Panc1 (cell line): ENCODE measurements around the gene TACR1.

Experiments
- CTCF ChIP-seq: fragments of 450-650 bp; IDR thresholded peaks from 2 replicates; pipeline ENCODE4 v1.5.1; 2017; ENCODE audit warnings: mild to moderate bottlenecking
- POLR2AphosphoS5 ChIP-seq: IDR thresholded peaks from 2 replicates; pipeline ENCODE4 v1.6.1; 2012; ENCODE audit warnings: mild to moderate bottlenecking, low read depth, low read length, moderate library complexity
- REST ChIP-seq, 2 experiments: IDR thresholded peaks; 2 replicates each; pipeline ENCODE4 v1.6.1; 2011 to 2012; ENCODE audit warnings: low read depth in 2 of 2, control low read depth in 1 of 2, low read length in 1 of 2, mild to moderate bottlenecking in 1 of 2, moderate library complexity in 1 of 2; ENCODE audit not compliant: insufficient read depth in 1 of 2
- SIN3A ChIP-seq: IDR thresholded peaks from 2 replicates; pipeline ENCODE4 v1.6.1; 2012; ENCODE audit warnings: low read depth, mild to moderate bottlenecking, low read length, moderate library complexity, borderline replicate concordance; ENCODE audit not compliant: insufficient read depth
- TCF7L2 ChIP-seq: IDR thresholded peaks from 2 replicates; pipeline ENCODE4 v1.6.1; 2011; ENCODE audit warnings: mild to moderate bottlenecking, low read depth, low read length, inconsistent platforms

GRCh38 chr2:75190271-75190990 is 8.9 kb downstream of the TACR1 start:
- no peak for TF ChIP-seq CTCF
- TF ChIP-seq SIN3A: no peak
- TF ChIP-seq POLR2AphosphoS5: no peak
- TF ChIP-seq REST (IDR thresholded peaks at IDR 0.05; ENCODE audit: insufficient read depth in 1 of 2, low read depth in 2 of 2, low read length in 1 of 2): no peak
- TF ChIP-seq TCF7L2: no peak
